Peyer's patch (tissue), 4 donors: ENCODE data around the gene ITGA2B. TPM values are rescaled to one million over a fixed set of nuclear protein-coding genes. Genes with fewer than 3 reads are reported as not detected.
"Not testable (repeated sequence)": the region's sequence is repeated elsewhere in the genome, so short reads cannot be mapped to it uniquely, and the experiment has no call there.

Experiments
- DNase-seq, 3 donors: peaks; one replicate each; pipeline ENCODE4 v3.0.0-alpha.2; 2017 to 2019
- H3K27ac ChIP-seq, 4 donors: fragments of 200-600 bp; sonication (generic); one replicate each; pipeline ENCODE4 v1.5.1; 2016 to 2019
- H3K27me3 ChIP-seq, 2 donors: fragments of 200-600 bp; sonication (generic); one replicate each; pipeline ENCODE4 v1.5.1; 2019
- H3K36me3 ChIP-seq, 3 donors: fragments of 200-600 bp; sonication (generic); one replicate each; pipeline ENCODE4 v1.5.1; 2016 to 2019
- H3K4me1 ChIP-seq, 4 donors: fragments of 200-600 bp; sonication (generic); one replicate each; pipeline ENCODE4 v1.5.1; 2016 to 2019
- H3K4me3 ChIP-seq, 4 donors: fragments of 200-600 bp; sonication (generic); 1 replicate in 3 of 4; 2 replicates in 1 of 4; pipeline ENCODE4 v1.5.1; 2016 to 2019; ENCODE audit warnings: mild to moderate bottlenecking in 1 of 4
- H3K9me3 ChIP-seq, 4 donors: fragments of 200-600 bp; sonication (generic); one replicate each; pipeline ENCODE4 v1.5.1; 2016 to 2019; ENCODE audit warnings: mild to moderate bottlenecking in 1 of 4
- CTCF ChIP-seq, 6 experiments: fragments of 450-650 bp in 4 of 6; fragments of 200-600 bp in 2 of 6; sonication (generic) in 1 of 6; IDR thresholded peaks; one replicate each; pipeline ENCODE4 v1.5.1; 2017 to 2019; ENCODE audit warnings: antibody characterized with exemption in 6 of 6, mild to moderate bottlenecking in 3 of 6, moderate library complexity in 1 of 6
- POLR2A ChIP-seq, 2 donors: fragments of 450-650 bp; IDR thresholded peaks; one replicate each; pipeline ENCODE4 v1.5.1; 2017; ENCODE audit warnings: antibody characterized with exemption in 2 of 2, mild to moderate bottlenecking in 2 of 2, moderate library complexity in 2 of 2
- total RNA-seq, 4 donors: library from RNA; depleted of rRNA; stranded (reverse); fragments of >200 nt; gene quantifications; one replicate each; pipeline ENCODE4 v1.1.0, GENCODE V29; 2016

The ITGA2B gene
- total RNA-seq, 4 donors from 2014 or later: 2.5 TPM; not detected in 3

- TF ChIP-seq POLR2A (IDR thresholded peaks at IDR 0.05): no peak
- TF ChIP-seq CTCF (IDR thresholded peaks at IDR 0.05): no peak
- Histone ChIP-seq H3K27ac (no peak overlapping the region), H3K27me3 (no peaks in the 10 kb centered on the region), H3K4me3 (no peak overlapping the region), H3K36me3 (peaks cover 0 to 57% (median 0%) of the 10 kb centered on the region in 3 donors), H3K4me1 (no peaks in the 10 kb centered on the region), H3K9me3 (no peaks in the 10 kb centered on the region)
- DNase-seq: no peak
Observed at GRCh38 chr17:44397479-44398440, 8.3 kb upstream of the ITGA2B start.

GRCh38 chr17:44396946-44397345, 7.5 kb upstream of the ITGA2B start:
- Histone ChIP-seq H3K36me3 (peaks cover 0 to 50% (median 0%) of the 10 kb centered on the region in 3 donors), H3K4me1 (no peaks in the 10 kb centered on the region), H3K27ac (no peak overlapping the region), H3K27me3 (no peaks in the 10 kb centered on the region), H3K4me3 (no peak overlapping the region), H3K9me3 (no peaks in the 10 kb centered on the region)
- TF ChIP-seq POLR2A (IDR thresholded peaks at IDR 0.05): no peak
- no peak for TF ChIP-seq CTCF (IDR thresholded peaks at IDR 0.05)
- DNase-seq: no peak

GRCh38 chr17:44394833-44395232, 5.4 kb upstream of the ITGA2B start:
- no peaks in the 10 kb centered on the region for H3K9me3 ChIP-seq
- H3K27ac ChIP-seq: no peak overlapping the region
- H3K27me3 ChIP-seq: no peaks in the 10 kb centered on the region
- peaks cover 0 to 29% (median 0%) of the 10 kb centered on the region in 3 donors for H3K36me3 ChIP-seq
- TF ChIP-seq CTCF (IDR thresholded peaks at IDR 0.05): no peak
- TF ChIP-seq POLR2A (IDR thresholded peaks at IDR 0.05): no peak
- DNase-seq: no peak
- no peak overlapping the region for H3K4me3 ChIP-seq
- no peaks in the 10 kb centered on the region for H3K4me1 ChIP-seq

GRCh38 chr17:44394112-44394511, 4.7 kb upstream of the ITGA2B start:
- DNase-seq, H3K4me1 ChIP-seq, H3K4me3 ChIP-seq, H3K27me3 ChIP-seq, H3K27ac ChIP-seq, H3K9me3 ChIP-seq: not testable (repeated sequence)
- H3K36me3 ChIP-seq: peaks cover 0 to 22% (median 0%) of the 10 kb centered on the region in 3 donors

- no peaks in the 10 kb centered on the region for H3K27me3 ChIP-seq
- no peak overlapping the region for H3K4me3 ChIP-seq
- no peaks in the 10 kb centered on the region for H3K9me3 ChIP-seq
- no peak overlapping the region for H3K27ac ChIP-seq
- DNase-seq: no peak
- H3K4me1 ChIP-seq: peaks cover 0 to 8% (median 7%) of the 10 kb centered on the region in 4 donors
- TF ChIP-seq CTCF (IDR thresholded peaks at IDR 0.05): no peak
- TF ChIP-seq POLR2A (IDR thresholded peaks at IDR 0.05): no peak
- H3K36me3 ChIP-seq: no peaks in the 10 kb centered on the region
Observed at GRCh38 chr17:44390250-44390870, 911 bp upstream of the ITGA2B start.

- Histone ChIP-seq H3K4me1 (peaks cover 0 to 13% (median 8%) of the 10 kb centered on the region in 4 donors), H3K36me3 (no peaks in the 10 kb centered on the region), H3K9me3 (no peaks in the 10 kb centered on the region), H3K27ac (no peak overlapping the region), H3K27me3 (no peaks in the 10 kb centered on the region), H3K4me3 (no peak overlapping the region)
- TF ChIP-seq POLR2A (IDR thresholded peaks at IDR 0.05): no peak
- no peak for TF ChIP-seq CTCF (IDR thresholded peaks at IDR 0.05)
- DNase-seq: no peak
Observed at GRCh38 chr17:44389723-44390202, 314 bp upstream of the ITGA2B start.
